Transverse colon (tissue), 4 donors: ENCODE measurements around the gene BET1. TPM values are rescaled to one million over a fixed set of nuclear protein-coding genes. Genes with fewer than 3 reads are reported as not detected.

Source experiments
- DNase-seq: peaks from one replicate; pipeline ENCODE4 v3.0.0-alpha.2; 2019
- H3K27ac ChIP-seq, 4 donors: fragments of 200-600 bp; sonication (generic); 2 replicates each; pipeline ENCODE4 v1.5.1; 2016 to 2018; ENCODE audit warnings: inconsistent platforms in 4 of 4
- H3K27me3 ChIP-seq: fragments of 200-600 bp; sonication (generic); 2 replicates; pipeline ENCODE4 v1.5.1; 2017; ENCODE audit warnings: inconsistent platforms
- H3K36me3 ChIP-seq, 4 donors: fragments of 200-600 bp; sonication (generic); 2 replicates each; pipeline ENCODE4 v1.5.1; 2017 to 2019; ENCODE audit warnings: inconsistent platforms in 4 of 4
- H3K4me1 ChIP-seq, 4 donors: fragments of 200-600 bp; sonication (generic); 2 replicates each; pipeline ENCODE4 v1.5.1; 2017 to 2020; ENCODE audit warnings: inconsistent platforms in 4 of 4
- H3K4me3 ChIP-seq, 4 donors: fragments of 200-600 bp; sonication (generic); 1 replicate in 1 of 4; 2 replicates in 3 of 4; pipeline versions ENCODE4 v1.5.1 to v1.6.1; 2017 to 2019; ENCODE audit warnings: inconsistent platforms in 4 of 4
- H3K9me3 ChIP-seq, 2 donors: fragments of 200-600 bp; sonication (generic); 2 replicates each; pipeline ENCODE4 v1.5.1; 2017 to 2019; ENCODE audit warnings: inconsistent platforms in 2 of 2
- CTCF ChIP-seq, 5 experiments: fragments of 200-600 bp in 3 of 5; fragments of 450-650 bp in 2 of 5; sonication (generic) in 3 of 5; IDR thresholded peaks; 1 replicate in 2 of 5; 2 replicates in 3 of 5; pipeline ENCODE4 v1.5.1; 2016 to 2017; ENCODE audit warnings: antibody characterized with exemption in 5 of 5, inconsistent platforms in 3 of 5, mild to moderate bottlenecking in 2 of 5, moderate library complexity in 1 of 5
- EP300 ChIP-seq: sonication (generic); formaldehyde crosslinking; IDR thresholded peaks from one replicate; pipeline ENCODE4 v1.6.1; 2017; ENCODE audit warnings: antibody characterized with exemption, low read depth
- POLR2A ChIP-seq: fragments of 450-650 bp; IDR thresholded peaks from one replicate; pipeline ENCODE4 v1.6.1; 2016; ENCODE audit warnings: antibody characterized with exemption, mild to moderate bottlenecking, moderate library complexity
- POLR2AphosphoS5 ChIP-seq, 3 donors: sonication (generic); formaldehyde crosslinking; IDR thresholded peaks; one replicate each; pipeline ENCODE4 v1.6.1; 2016; ENCODE audit warnings: antibody characterized with exemption in 3 of 3
- WGBS, 2 donors: methylation state at CpG; one replicate each; pipeline ENCODE4 v1.1.5; 2018; ENCODE audit warnings: low coverage in 1 of 2; 5-methylcytosine and 5-hydroxymethylcytosine counted together
- in situ Hi-C, 4 donors: fragments of 200-750 bp; cut with MboI; loops; one replicate each; pipeline versions ENCODE4 v1.15.0 to v1.15.1; 2017; ENCODE audit warnings: low sequenced_read_pairs in 3 of 4, low pct_ligation_motif_present in 1 of 4, low pct_unique_long_range_greater_than_20kb in 1 of 4
- intact Hi-C: fragments of 100-400 bp; cut with DNase I; formaldehyde crosslinking; loops from one replicate; pipeline ENCODE4 v1.15.1; 2023; ENCODE audit warnings: low total_unique reads
- total RNA-seq, 4 donors: library from RNA; depleted of rRNA; stranded (reverse); fragments of >200 nt; gene quantifications; one replicate each; pipeline ENCODE4 v1.1.0, GENCODE V29; 2016

The BET1 gene
- total RNA-seq, 4 donors from 2014 or later, result 15.7 to 28.9 (median 21.2) TPM

GRCh38 chr7:94016786-94017185 is 12.6 kb upstream of the BET1 start:
- no peak for TF ChIP-seq EP300
- no peak for TF ChIP-seq POLR2AphosphoS5 (IDR thresholded peaks at IDR 0.05)
- TF ChIP-seq CTCF (IDR thresholded peaks at IDR 0.05), result no peak
- no peak for TF ChIP-seq POLR2A
- 46 to 73% methylated on average over 1 of the region's 1 CpG for WGBS, 2 donors
- in situ Hi-C loops, result no loop called here

GRCh38 chr7:94015538-94015937 is 11.4 kb upstream of the BET1 start:
- H3K27ac ChIP-seq, result no peak overlapping the region
- no peak for DNase-seq
- H3K9me3 ChIP-seq, result no peaks in the 10 kb centered on the region
- TF ChIP-seq POLR2A (no peak), POLR2AphosphoS5 (IDR thresholded peaks at IDR 0.05) (no peak), CTCF (IDR thresholded peaks at IDR 0.05) (no peak), EP300 (no peak)
- intact Hi-C loops, result no loop called here
- H3K4me1 ChIP-seq, result no peaks in the 10 kb centered on the region
- in situ Hi-C loops, result no loop called here
- H3K36me3 ChIP-seq, result no peaks in the 10 kb centered on the region
- no peaks in the 10 kb centered on the region for H3K27me3 ChIP-seq
- H3K4me3 ChIP-seq, result no peak overlapping the region

More at GRCh38 chr7:94016786-94017185, 12.6 kb upstream of the BET1 start:
- H3K36me3 ChIP-seq, result no peaks in the 10 kb centered on the region
- intact Hi-C loops, result no loop called here
- DNase-seq, result no peak
- no peaks in the 10 kb centered on the region for H3K27me3 ChIP-seq
- no peaks in the 10 kb centered on the region for H3K9me3 ChIP-seq
- no peak overlapping the region for H3K27ac ChIP-seq
- no peaks in the 10 kb centered on the region for H3K4me1 ChIP-seq
- no peak overlapping the region for H3K4me3 ChIP-seq

- Histone ChIP-seq H3K27me3 (no peaks in the 10 kb centered on the region), H3K36me3 (no peaks in the 10 kb centered on the region), H3K4me1 (no peaks in the 10 kb centered on the region), H3K9me3 (no peaks in the 10 kb centered on the region), H3K27ac (no peak overlapping the region), H3K4me3 (no peak overlapping the region)
- DNase-seq, result no peak
- in situ Hi-C loops (no loop called here), intact Hi-C loops (no loop called here)
- TF ChIP-seq CTCF (IDR thresholded peaks at IDR 0.05), result no peak
- TF ChIP-seq EP300, result no peak
- no peak for TF ChIP-seq POLR2AphosphoS5 (IDR thresholded peaks at IDR 0.05)
- no peak for TF ChIP-seq POLR2A
- WGBS, 2 donors, result 75% methylated on average over 1 of the region's 1 CpG; no CpG with 5 or more reads in 1 of the 2 donors
Measured at GRCh38 chr7:94012746-94013145, 8.6 kb upstream of the BET1 start.

- in situ Hi-C loops (no loop called here), intact Hi-C loops (no loop called here)
- Histone ChIP-seq H3K27ac (no peak overlapping the region), H3K36me3 (no peaks in the 10 kb centered on the region), H3K4me3 (no peak overlapping the region), H3K27me3 (no peaks in the 10 kb centered on the region), H3K4me1 (no peaks in the 10 kb centered on the region), H3K9me3 (no peaks in the 10 kb centered on the region)
- TF ChIP-seq CTCF (IDR thresholded peaks at IDR 0.05) (no peak), POLR2AphosphoS5 (IDR thresholded peaks at IDR 0.05) (no peak), EP300 (no peak), POLR2A (no peak)
- no peak for DNase-seq
- 94 to 100% methylated on average over 1 to 35 of the region's 35 CpGs for WGBS, 2 donors
Measured at GRCh38 chr7:94011714-94012353, 7.7 kb upstream of the BET1 start.
